ENCODE results near the gene LRRC43. TPM values are rescaled to one million over a fixed set of nuclear protein-coding genes. Genes with fewer than 3 reads are reported as not detected.

LRRC43 gene
- total and polyA plus RNA-seq, 2 experiments from 2014 or later: 2.0 to 5.2 TPM

DNA sequence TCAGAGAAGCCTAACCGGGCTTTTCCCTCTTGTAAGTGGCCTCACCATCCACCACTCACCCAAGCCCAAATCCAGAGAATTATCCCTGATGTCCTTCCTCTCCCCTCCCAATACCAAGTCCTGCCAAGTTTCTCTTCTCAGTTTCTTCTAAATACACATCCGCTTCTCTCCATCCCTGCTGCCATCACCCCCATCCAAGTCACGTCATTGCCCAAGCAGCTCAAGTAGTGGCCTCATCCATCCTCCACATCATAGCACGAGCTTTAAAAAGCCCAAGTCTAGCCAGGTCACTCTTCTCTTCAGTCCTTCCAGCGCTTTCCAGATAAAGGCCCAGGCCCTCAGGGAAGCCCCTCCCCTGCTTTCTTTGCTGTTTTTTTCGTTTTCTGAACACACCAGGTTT, 34.3 kb upstream of the LRRC43 start:
- H3K27ac ChIP-seq: no peak overlapping the region
- no peak overlapping the region for H3K4me3 ChIP-seq
- no peaks in the 10 kb centered on the region for H3K4me1 ChIP-seq (ENCODE audit: low read depth)
- H3K36me3 ChIP-seq: no peaks in the 10 kb centered on the region
- no peaks in the 10 kb centered on the region for H3K9me3 ChIP-seq (ENCODE audit: low read depth)
- DNase-seq (ENCODE audit: low read depth in 1 of 2, low spot score in 1 of 2): peak in 1 of 2 donors; percentile 55
- TF ChIP-seq, protein P1, sequence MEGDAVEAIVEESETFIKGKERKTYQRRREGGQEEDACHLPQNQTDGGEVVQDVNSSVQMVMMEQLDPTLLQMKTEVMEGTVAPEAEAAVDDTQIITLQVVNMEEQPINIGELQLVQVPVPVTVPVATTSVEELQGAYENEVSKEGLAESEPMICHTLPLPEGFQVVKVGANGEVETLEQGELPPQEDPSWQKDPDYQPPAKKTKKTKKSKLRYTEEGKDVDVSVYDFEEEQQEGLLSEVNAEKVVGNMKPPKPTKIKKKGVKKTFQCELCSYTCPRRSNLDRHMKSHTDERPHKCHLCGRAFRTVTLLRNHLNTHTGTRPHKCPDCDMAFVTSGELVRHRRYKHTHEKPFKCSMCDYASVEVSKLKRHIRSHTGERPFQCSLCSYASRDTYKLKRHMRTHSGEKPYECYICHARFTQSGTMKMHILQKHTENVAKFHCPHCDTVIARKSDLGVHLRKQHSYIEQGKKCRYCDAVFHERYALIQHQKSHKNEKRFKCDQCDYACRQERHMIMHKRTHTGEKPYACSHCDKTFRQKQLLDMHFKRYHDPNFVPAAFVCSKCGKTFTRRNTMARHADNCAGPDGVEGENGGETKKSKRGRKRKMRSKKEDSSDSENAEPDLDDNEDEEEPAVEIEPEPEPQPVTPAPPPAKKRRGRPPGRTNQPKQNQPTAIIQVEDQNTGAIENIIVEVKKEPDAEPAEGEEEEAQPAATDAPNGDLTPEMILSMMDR (IDR thresholded peaks at IDR 0.05; ENCODE audit: low read depth, low read length): no peak
- H3K27me3 ChIP-seq: no peaks in the 10 kb centered on the region

DNA sequence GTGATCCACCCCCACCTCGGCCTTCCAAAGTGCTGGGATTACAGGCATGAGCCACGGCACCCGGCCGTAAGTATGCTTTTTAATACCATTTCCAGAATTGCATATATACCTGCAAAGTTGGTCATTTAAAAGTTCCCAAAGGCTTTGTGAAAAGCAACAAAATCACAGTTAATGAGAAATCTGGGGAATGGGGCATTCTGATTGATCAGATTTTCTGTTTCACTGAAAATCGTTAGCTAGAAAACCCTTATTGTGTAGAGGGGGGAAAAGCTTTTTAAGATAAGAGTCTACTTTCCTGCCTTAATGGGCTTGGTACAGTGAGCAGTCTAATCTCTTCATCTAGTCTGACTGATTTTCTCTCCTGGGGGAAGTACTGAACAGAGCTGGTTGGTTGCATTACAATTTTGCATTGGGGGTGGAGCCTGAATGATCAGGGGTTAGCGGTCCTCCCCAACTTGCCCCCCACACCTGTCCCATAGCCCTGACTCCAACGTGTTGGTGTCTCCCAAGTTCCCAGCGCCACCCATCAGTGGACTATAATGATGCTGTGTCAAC, 32.7 kb upstream of the LRRC43 start:
- H3K9me3 ChIP-seq (ENCODE audit: low read depth): no peaks in the 10 kb centered on the region
- TF ChIP-seq, protein P1 (IDR thresholded peaks at IDR 0.05; ENCODE audit: low read depth, low read length): no peak
- H3K4me1 ChIP-seq (ENCODE audit: low read depth): no peaks in the 10 kb centered on the region
- H3K27me3 ChIP-seq: no peaks in the 10 kb centered on the region
- no peak overlapping the region for H3K4me3 ChIP-seq
- no peak overlapping the region for H3K27ac ChIP-seq
- H3K36me3 ChIP-seq: no peaks in the 10 kb centered on the region
- DNase-seq (ENCODE audit: low read depth in 1 of 2, low spot score in 1 of 2): no peak

DNA sequence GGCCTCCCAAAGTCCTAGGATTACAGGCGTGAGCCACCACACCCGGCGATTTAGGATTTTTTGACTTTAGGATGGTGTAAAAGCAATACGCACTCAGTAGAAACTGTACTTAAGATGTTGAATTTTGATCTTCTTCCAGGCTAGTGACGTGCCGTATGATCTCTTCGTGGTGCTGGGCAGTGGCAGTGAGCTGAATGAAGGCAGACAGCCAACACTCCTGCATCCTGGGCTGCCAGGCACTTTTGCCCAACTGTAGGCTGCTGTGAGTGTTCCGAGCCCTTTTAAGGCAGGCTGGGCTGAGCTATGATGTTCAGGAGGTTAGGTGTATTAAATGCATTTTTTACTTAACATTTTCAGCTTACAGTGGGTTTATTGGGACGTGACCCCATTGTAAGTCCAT, 30.2 kb upstream of the LRRC43 start:
- no peaks in the 10 kb centered on the region for H3K9me3 ChIP-seq (ENCODE audit: low read depth)
- TF ChIP-seq, protein P1 (IDR thresholded peaks at IDR 0.05; ENCODE audit: low read depth, low read length): no peak

DNA sequence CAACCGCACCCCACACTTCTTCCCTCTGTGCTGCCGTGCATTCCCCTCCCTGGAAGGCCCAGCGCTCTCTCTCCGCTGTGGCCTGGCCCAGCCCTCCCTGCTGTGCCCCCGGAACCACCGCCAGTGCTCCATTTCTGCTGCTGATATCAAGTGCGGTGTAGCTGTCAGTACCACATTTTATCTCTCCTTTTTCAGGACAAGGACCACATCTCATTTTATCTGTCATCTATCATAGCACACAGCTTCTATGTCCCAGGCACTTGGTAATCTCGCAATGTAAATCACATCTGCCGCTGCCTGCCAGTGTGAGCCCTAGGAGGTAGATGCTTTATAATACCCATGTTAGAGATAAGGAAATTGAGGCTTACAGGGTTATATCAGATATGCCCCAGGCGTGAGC, 27.2 kb upstream of the LRRC43 start:
- TF ChIP-seq, protein P1 (IDR thresholded peaks at IDR 0.05; ENCODE audit: low read depth, low read length): no peak
- no peak overlapping the region for H3K27ac ChIP-seq
- H3K36me3 ChIP-seq: no peaks in the 10 kb centered on the region
- H3K4me1 ChIP-seq (ENCODE audit: low read depth): no peaks in the 10 kb centered on the region
- H3K9me3 ChIP-seq (ENCODE audit: low read depth): no peaks in the 10 kb centered on the region
- no peaks in the 10 kb centered on the region for H3K27me3 ChIP-seq
- DNase-seq (ENCODE audit: low read depth in 1 of 2, low spot score in 1 of 2): no peak
- no peak overlapping the region for H3K4me3 ChIP-seq

More for the DNA sequence above, 30.2 kb upstream of the LRRC43 start:
- no peak overlapping the region for H3K27ac ChIP-seq
- H3K4me1 ChIP-seq (ENCODE audit: low read depth): no peaks in the 10 kb centered on the region
- no peak overlapping the region for H3K4me3 ChIP-seq
- no peaks in the 10 kb centered on the region for H3K27me3 ChIP-seq
- no peaks in the 10 kb centered on the region for H3K36me3 ChIP-seq
- no peak for DNase-seq (ENCODE audit: low read depth in 1 of 2, low spot score in 1 of 2)

DNA sequence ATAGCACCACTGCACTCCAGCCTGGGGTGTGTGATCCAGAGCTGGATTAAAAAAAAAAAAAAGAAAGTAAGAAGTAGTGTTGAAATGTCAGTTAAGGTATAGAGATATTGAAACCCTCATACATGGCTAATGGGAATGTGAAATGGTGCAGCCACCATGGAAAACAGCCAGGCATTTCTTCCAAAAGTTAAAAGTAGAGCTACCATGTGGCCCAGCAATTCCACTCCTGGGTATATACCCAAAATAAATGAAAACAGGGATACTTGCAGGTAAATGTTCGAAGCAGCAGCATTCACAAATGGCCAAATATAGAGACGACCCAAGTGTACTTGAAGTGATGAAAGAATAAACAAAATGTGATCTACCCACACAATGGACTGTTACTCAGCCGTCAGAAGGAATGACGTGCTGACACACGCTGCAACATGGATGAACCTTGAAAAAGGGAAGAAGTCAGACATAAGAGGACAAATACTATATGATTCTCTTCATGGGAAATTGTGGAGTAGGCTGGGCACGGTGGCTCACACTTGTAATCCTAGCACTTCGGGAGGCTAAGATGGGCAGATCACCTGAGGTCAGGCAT, 24.1 kb upstream of the LRRC43 start:
- no peaks in the 10 kb centered on the region for H3K9me3 ChIP-seq (ENCODE audit: low read depth)
- no peak for DNase-seq (ENCODE audit: low read depth in 1 of 2, low spot score in 1 of 2)
- no peaks in the 10 kb centered on the region for H3K27me3 ChIP-seq
- H3K36me3 ChIP-seq: no peaks in the 10 kb centered on the region
- TF ChIP-seq, protein P1 (IDR thresholded peaks at IDR 0.05; ENCODE audit: low read depth, low read length): no peak
- H3K4me1 ChIP-seq (ENCODE audit: low read depth): no peaks in the 10 kb centered on the region
- H3K4me3 ChIP-seq: no peak overlapping the region
- no peak overlapping the region for H3K27ac ChIP-seq

Measured in cardiac muscle cell (in vitro differentiated cells and primary cell).